Caco-2 (cell line): ENCODE data around the gene TNRC18. TPM values are rescaled to one million over a fixed set of nuclear protein-coding genes. Genes with fewer than 3 reads are reported as not detected.

Experiments used
- BruUV-seq: library from RNA; stranded (reverse); fragments of 400-500 nt; replicated peaks from 2 replicates; lab custom pipeline; 2021; lab: Mats Ljungman, UMichigan
- CTCF ChIA-PET: fragments of 300-600 bp; sonication (Branson Sonifier 250); formaldehyde crosslinking; loops from one replicate; lab custom pipeline; 2022; ENCODE audit warnings: antibody characterized with exemption; lab: Charles Lee
- POLR2A ChIA-PET: fragments of 300-600 bp; sonication (Branson Sonifier 250); formaldehyde crosslinking; loops from one replicate; lab custom pipeline; 2022; ENCODE audit warnings: antibody characterized with exemption; lab: Charles Lee
- DNase-seq, 2 experiments: peaks; one replicate each; pipeline versions ENCODE4 v3.0.0 to v3.0.0-alpha.2; 2020 to 2022
- H3K27me3 ChIP-seq: replicated peaks from 2 replicates; pipeline ENCODE4 v1.6.0; 2011; ENCODE audit warnings: low read length; ENCODE audit not compliant: control insufficient read depth, insufficient read depth
- H3K36me3 ChIP-seq: 2 replicates; pipeline ENCODE4 v1.5.1; 2011; ENCODE audit warnings: low read length; ENCODE audit not compliant: control insufficient read depth, insufficient read depth
- H3K4me1 ChIP-seq: fragments of 250-450 bp; sonication (Bioruptor Pico); 2 replicates; pipeline ENCODE4 v1.5.1; 2020; ENCODE audit warnings: mild to moderate bottlenecking
- H3K4me3 ChIP-seq: 2 replicates; pipeline ENCODE4 v1.5.1; 2011; ENCODE audit warnings: low read depth, mild to moderate bottlenecking, control low read depth, low read length
- H3K9me3 ChIP-seq: fragments of 250-450 bp; sonication (Bioruptor Pico); 2 replicates; pipeline ENCODE4 v1.5.1; 2020; ENCODE audit warnings: mild to moderate bottlenecking, moderate library complexity
- H3K27ac Mint-ChIP-seq: one replicate; pipeline ENCODE4 v1.8.0; 2022; ENCODE audit warnings: mixed read lengths; ENCODE audit not compliant: unreplicated experiment
- H3K27me3 Mint-ChIP-seq: one replicate; pipeline ENCODE4 v1.8.0; 2022; ENCODE audit warnings: mixed read lengths; ENCODE audit not compliant: insufficient read depth, unreplicated experiment
- H3K36me3 Mint-ChIP-seq: one replicate; pipeline ENCODE4 v1.8.0; 2022; ENCODE audit warnings: mild to moderate bottlenecking, mixed read lengths; ENCODE audit not compliant: insufficient read depth, unreplicated experiment
- H3K4me1 Mint-ChIP-seq: one replicate; pipeline ENCODE4 v1.8.0; 2022; ENCODE audit warnings: low read depth, mixed read lengths; ENCODE audit not compliant: unreplicated experiment
- H3K4me3 Mint-ChIP-seq: one replicate; pipeline ENCODE4 v1.8.0; 2022; ENCODE audit warnings: mild to moderate bottlenecking, moderate library complexity, mixed read lengths; ENCODE audit not compliant: unreplicated experiment
- H3K9me3 Mint-ChIP-seq: one replicate; pipeline ENCODE4 v1.8.0; 2022; ENCODE audit warnings: mixed read lengths; ENCODE audit not compliant: unreplicated experiment
- CTCF ChIP-seq, 2 experiments: fragments of 200-600 bp in 1 of 2; IDR thresholded peaks; 1 replicate in 1 of 2; 2 replicates in 1 of 2; pipeline versions ENCODE4 v1.5.1 to v1.8.0; 2011 to 2022; ENCODE audit warnings: antibody characterized with exemption in 1 of 2, control low read depth in 1 of 2, inconsistent platforms in 1 of 2, low read depth in 1 of 2, low read length in 1 of 2, mild to moderate bottlenecking in 1 of 2, moderate library complexity in 1 of 2; ENCODE audit not compliant: insufficient read depth in 1 of 2, severe bottlenecking in 1 of 2, unreplicated experiment in 1 of 2
- intact Hi-C: fragments of 100-400 bp; cut with micrococcal nuclease; formaldehyde crosslinking; loops from one replicate; pipeline ENCODE4 v1.10.0; 2022; ENCODE audit not compliant: unreplicated experiment
- total RNA-seq: library from RNA; stranded (reverse); gene quantifications from 2 replicates; pipeline ENCODE4 v1.2.3, GENCODE V29; 2022

Gene TNRC18
- total RNA-seq, 1 experiment from 2014 or later, result 75.6 TPM

- no TSS peak for BruUV-seq
- H3K36me3 ChIP-seq, result peaks cover 3% of the 10 kb centered on the region
- no peaks in the 10 kb centered on the region for H3K27me3 Mint-ChIP-seq
Observed at GRCh38 chr7:5379546-5379945, 44.1 kb downstream of the TNRC18 start.

GRCh38 chr7:5377816-5378215 lies 45.8 kb downstream of the TNRC18 start:
- Histone ChIP-seq H3K36me3 (peaks cover 3% of the 10 kb centered on the region), H3K4me1 (no peaks in the 10 kb centered on the region), H3K27me3 (no peaks in the 10 kb centered on the region), H3K9me3 (no peaks in the 10 kb centered on the region), H3K4me3 (no peak overlapping the region)
- POLR2A ChIA-PET, result no interaction called here
- TF ChIP-seq CTCF (IDR thresholded peaks at IDR 0.05; ENCODE audit: insufficient read depth in 1 of 2, low read depth in 1 of 2, low read length in 1 of 2, severe bottlenecking in 1 of 2, unreplicated experiment in 1 of 2), result no peak
- Mint-ChIP-seq H3K36me3 (peaks cover 36% of the 10 kb centered on the region), H3K4me1 (no peaks in the 10 kb centered on the region), H3K4me3 (no peak overlapping the region), H3K27me3 (no peaks in the 10 kb centered on the region), H3K9me3 (no peaks in the 10 kb centered on the region), H3K27ac (no peak overlapping the region)
- BruUV-seq, result no TSS peak
- intact Hi-C loops, result no loop called here
- CTCF ChIA-PET, result no interaction called here
- DNase-seq, result no peak

More at GRCh38 chr7:5379546-5379945, 44.1 kb downstream of the TNRC18 start:
- Mint-ChIP-seq H3K4me1 (no peaks in the 10 kb centered on the region), H3K4me3 (no peak overlapping the region), H3K9me3 (no peaks in the 10 kb centered on the region), H3K36me3 (peaks cover 30% of the 10 kb centered on the region), H3K27ac (no peak overlapping the region)
- no peak for DNase-seq
- intact Hi-C loops, result no loop called here
- H3K4me1 ChIP-seq, result no peaks in the 10 kb centered on the region
- POLR2A ChIA-PET, result no interaction called here
- no peaks in the 10 kb centered on the region for H3K9me3 ChIP-seq
- H3K4me3 ChIP-seq, result no peak overlapping the region
- TF ChIP-seq CTCF (IDR thresholded peaks at IDR 0.05; ENCODE audit: insufficient read depth in 1 of 2, low read depth in 1 of 2, low read length in 1 of 2, severe bottlenecking in 1 of 2, unreplicated experiment in 1 of 2), result no peak
- CTCF ChIA-PET, result no interaction called here
- no peaks in the 10 kb centered on the region for H3K27me3 ChIP-seq

- Histone ChIP-seq H3K36me3 (peaks cover 6% of the 10 kb centered on the region), H3K4me1 (no peaks in the 10 kb centered on the region), H3K9me3 (no peaks in the 10 kb centered on the region), H3K4me3 (no peak overlapping the region), H3K27me3 (no peaks in the 10 kb centered on the region)
- no peaks in the 10 kb centered on the region for H3K4me1 Mint-ChIP-seq
- no peaks in the 10 kb centered on the region for H3K27me3 Mint-ChIP-seq
- H3K9me3 Mint-ChIP-seq, result no peaks in the 10 kb centered on the region
- H3K4me3 Mint-ChIP-seq, result no peak overlapping the region
- H3K36me3 Mint-ChIP-seq, result peaks cover 41% of the 10 kb centered on the region
- POLR2A ChIA-PET, result no interaction called here
- no peak overlapping the region for H3K27ac Mint-ChIP-seq
- no peak for TF ChIP-seq CTCF (IDR thresholded peaks at IDR 0.05; ENCODE audit: insufficient read depth in 1 of 2, low read depth in 1 of 2, low read length in 1 of 2, severe bottlenecking in 1 of 2, unreplicated experiment in 1 of 2)
- BruUV-seq, result no TSS peak
- DNase-seq, result no peak
- intact Hi-C loops, result no loop called here
- CTCF ChIA-PET, result no interaction called here
Observed at GRCh38 chr7:5377279-5377678, 46.4 kb downstream of the TNRC18 start.
